SU-DHL-6 (cell line): Measurements from ENCODE around the gene COG4.

Source experiments
- H2AFZ ChIP-seq: fragments of 200-600 bp; sonication (generic); 2 replicates; pipeline ENCODE4 v1.6.1; 2014; ENCODE audit warnings: low read depth, mild to moderate bottlenecking, moderate library complexity, mixed read lengths, antibody characterized with exemption, low read length; ENCODE audit not compliant: severe bottlenecking
- H3F3A ChIP-seq: fragments of 200-600 bp; shearing (Covaris generic); 2 replicates; pipeline ENCODE4 v1.6.0; 2016; ENCODE audit warnings: antibody characterized with exemption, mild to moderate bottlenecking; ENCODE audit not compliant: insufficient read depth
- H3K27ac ChIP-seq: fragments of 200-600 bp; sonication (generic); 2 replicates; pipeline ENCODE4 v1.5.1; 2016; ENCODE audit warnings: low read depth, mild to moderate bottlenecking, low read length, moderate library complexity, mixed read lengths
- H3K27me3 ChIP-seq: fragments of 200-600 bp; sonication (generic), shearing (Covaris generic); 2 replicates; pipeline ENCODE4 v1.6.0; 2014; ENCODE audit warnings: mild to moderate bottlenecking, low read length
- H3K36me3 ChIP-seq: fragments of 200-600 bp; sonication (generic); 2 replicates; pipeline ENCODE4 v1.6.1; 2014; ENCODE audit warnings: mild to moderate bottlenecking, low read length, mixed read lengths
- H3K4me2 ChIP-seq: fragments of 300-600, 200-600 bp; shearing (Covaris generic), sonication (generic); 2 replicates; pipeline ENCODE4 v1.6.0; 2014; ENCODE audit warnings: low read length, low read depth, mild to moderate bottlenecking; ENCODE audit not compliant: poor library complexity, severe bottlenecking
- H3K4me3 ChIP-seq: fragments of 200-600 bp; sonication (generic); 2 replicates; pipeline ENCODE4 v1.5.1; 2014; ENCODE audit warnings: antibody characterized with exemption, low read length, mild to moderate bottlenecking, mixed read lengths; ENCODE audit not compliant: insufficient read depth, poor library complexity, severe bottlenecking
- H3K79me2 ChIP-seq: fragments of 200-600 bp; sonication (generic); 2 replicates; pipeline ENCODE4 v1.6.1; 2014; ENCODE audit warnings: mild to moderate bottlenecking, low read length, moderate library complexity; ENCODE audit not compliant: insufficient read depth
- H3K9ac ChIP-seq: fragments of 200-600 bp; sonication (generic); 2 replicates; pipeline ENCODE4 v1.7.0; 2014; ENCODE audit warnings: mild to moderate bottlenecking, low read length
- H3K9me2 ChIP-seq: fragments of 200-600 bp; sonication (generic); replicated peaks from 2 replicates; pipeline ENCODE4 v1.6.1; 2014; ENCODE audit warnings: low read length; ENCODE audit not compliant: insufficient read depth
- H3K9me3 ChIP-seq: fragments of 200-600 bp; sonication (generic); 2 replicates; pipeline ENCODE4 v1.6.1; 2014; ENCODE audit warnings: low read length, mixed read lengths; ENCODE audit not compliant: insufficient read depth
- H4K20me1 ChIP-seq: fragments of 200-600 bp; sonication (generic); 2 replicates; pipeline ENCODE4 v1.6.1; 2014; ENCODE audit warnings: low read depth, mild to moderate bottlenecking, antibody characterized with exemption, low read length, moderate library complexity, mixed read lengths
- EZH2phosphoT487 ChIP-seq: fragments of 200-600 bp; sonication (generic), shearing (Covaris generic); conservative IDR thresholded peaks from 2 replicates; pipeline ENCODE4 v1.6.1; 2018; ENCODE audit warnings: mild to moderate bottlenecking, antibody characterized with exemption, low read length, moderate library complexity, mixed read lengths
- TF ChIP-seq, protein P1 (sequence below): fragments of 200-600 bp; sonication (generic); IDR thresholded peaks from one replicate; pipeline ENCODE4 v1.5.1; 2017; ENCODE audit warnings: antibody characterized with exemption, mild to moderate bottlenecking, low read length, moderate library complexity; ENCODE audit not compliant: insufficient read depth, poor library complexity, severe bottlenecking

The COG4 gene

DNA sequence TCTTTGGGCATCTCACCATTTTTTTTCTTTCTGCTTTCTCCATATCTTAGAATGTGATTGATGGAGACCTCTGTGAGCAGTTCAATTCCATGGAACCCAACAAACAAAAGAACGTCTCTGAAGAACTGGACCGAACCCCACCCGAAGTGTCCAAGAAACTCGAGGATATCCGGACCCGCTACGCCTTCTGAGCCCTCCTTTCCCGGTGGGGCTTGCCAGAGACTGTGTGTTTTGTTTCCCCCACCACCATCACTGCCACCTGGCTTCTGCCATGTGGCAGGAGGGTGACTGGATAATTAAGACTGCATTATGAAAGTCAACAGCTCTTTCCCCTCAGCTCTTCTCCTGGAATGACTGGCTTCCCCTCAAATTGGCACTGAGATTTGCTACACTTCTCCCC, 48.3 kb upstream of the COG4 start:
- Histone ChIP-seq H3K4me2 (no peak overlapping the region), H3K9me3 (no peaks in the 10 kb centered on the region), H2AFZ (no peak overlapping the region), H3F3A (peaks cover 38% of the 10 kb centered on the region), H3K27ac (no peak overlapping the region), H3K9me2 (no peaks in the 10 kb centered on the region), H4K20me1 (peaks cover 9% of the 10 kb centered on the region; the same call in 1 of the 2 replicates), H3K27me3 (no peaks in the 10 kb centered on the region), H3K4me3 (no peak overlapping the region), H3K36me3 (peaks cover 49% of the 10 kb centered on the region), H3K9ac (no peak overlapping the region), H3K79me2 (peaks cover 4% of the 10 kb centered on the region; the same call in 1 of the 2 replicates)
- no peak for TF ChIP-seq EZH2phosphoT487
- TF ChIP-seq, protein P1, sequence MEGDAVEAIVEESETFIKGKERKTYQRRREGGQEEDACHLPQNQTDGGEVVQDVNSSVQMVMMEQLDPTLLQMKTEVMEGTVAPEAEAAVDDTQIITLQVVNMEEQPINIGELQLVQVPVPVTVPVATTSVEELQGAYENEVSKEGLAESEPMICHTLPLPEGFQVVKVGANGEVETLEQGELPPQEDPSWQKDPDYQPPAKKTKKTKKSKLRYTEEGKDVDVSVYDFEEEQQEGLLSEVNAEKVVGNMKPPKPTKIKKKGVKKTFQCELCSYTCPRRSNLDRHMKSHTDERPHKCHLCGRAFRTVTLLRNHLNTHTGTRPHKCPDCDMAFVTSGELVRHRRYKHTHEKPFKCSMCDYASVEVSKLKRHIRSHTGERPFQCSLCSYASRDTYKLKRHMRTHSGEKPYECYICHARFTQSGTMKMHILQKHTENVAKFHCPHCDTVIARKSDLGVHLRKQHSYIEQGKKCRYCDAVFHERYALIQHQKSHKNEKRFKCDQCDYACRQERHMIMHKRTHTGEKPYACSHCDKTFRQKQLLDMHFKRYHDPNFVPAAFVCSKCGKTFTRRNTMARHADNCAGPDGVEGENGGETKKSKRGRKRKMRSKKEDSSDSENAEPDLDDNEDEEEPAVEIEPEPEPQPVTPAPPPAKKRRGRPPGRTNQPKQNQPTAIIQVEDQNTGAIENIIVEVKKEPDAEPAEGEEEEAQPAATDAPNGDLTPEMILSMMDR = no peak

DNA sequence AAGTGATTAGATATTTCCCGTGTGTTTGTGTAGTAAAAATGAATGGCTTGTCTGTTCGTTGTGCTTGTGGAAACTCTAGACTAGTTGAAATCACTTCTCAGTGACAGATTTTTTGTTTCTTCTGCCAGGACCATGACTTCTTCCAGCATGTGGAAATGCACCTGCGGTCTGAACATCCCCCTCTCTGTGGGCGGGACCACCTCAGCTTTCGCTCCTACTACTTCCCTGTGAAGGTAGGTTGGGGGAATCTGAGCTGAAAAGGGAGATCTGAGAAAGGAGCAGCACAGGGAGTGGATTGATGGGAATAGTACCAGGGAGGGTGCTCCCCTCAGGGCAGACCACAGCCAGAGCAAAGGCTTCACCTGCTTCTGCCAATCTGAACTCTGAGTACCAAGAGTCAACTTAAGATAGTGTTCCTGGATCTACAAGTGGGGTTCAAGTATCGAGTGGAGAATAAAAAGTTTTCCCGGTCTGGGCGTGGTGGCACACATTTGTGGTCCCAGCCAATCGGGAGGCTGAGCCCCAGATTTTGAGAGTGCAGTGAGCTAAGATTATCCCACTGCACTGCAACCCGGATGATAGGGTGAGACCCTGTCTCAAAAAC, 47.7 kb upstream of the COG4 start:
- Histone ChIP-seq H4K20me1 (peaks cover 9% of the 10 kb centered on the region; the same call in 1 of the 2 replicates), H3K9me3 (no peaks in the 10 kb centered on the region), H3K79me2 (peaks cover 4% of the 10 kb centered on the region; the same call in 1 of the 2 replicates), H3K9me2 (no peaks in the 10 kb centered on the region), H3K4me2 (no peak overlapping the region), H3F3A (peaks cover 35% of the 10 kb centered on the region), H3K9ac (no peak overlapping the region), H2AFZ (no peak overlapping the region), H3K27me3 (no peaks in the 10 kb centered on the region), H3K4me3 (no peak overlapping the region), H3K36me3 (peaks cover 49% of the 10 kb centered on the region), H3K27ac (no peak overlapping the region)
- TF ChIP-seq EZH2phosphoT487 = no peak
- TF ChIP-seq, protein P1 = no peak

DNA sequence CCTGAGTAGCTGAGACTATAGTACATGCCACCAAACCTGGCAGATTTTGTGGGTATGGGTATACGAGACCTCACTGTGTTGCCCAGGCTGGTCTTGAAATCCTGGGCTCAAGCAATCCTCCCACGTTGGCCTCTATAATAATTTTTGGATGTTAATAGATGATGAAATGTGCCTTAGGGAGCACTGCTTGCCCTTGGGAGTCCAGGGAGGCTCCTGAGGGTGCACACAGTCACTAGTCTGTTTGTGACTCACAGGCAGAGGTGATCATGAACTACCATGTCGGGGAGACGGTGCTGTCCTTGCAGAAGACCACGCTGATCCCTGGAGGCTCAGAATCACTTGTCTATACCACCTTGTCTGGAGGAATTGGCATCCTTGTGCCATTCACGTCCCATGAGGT, 46.4 kb upstream of the COG4 start:
- no peaks in the 10 kb centered on the region for H3K9me3 ChIP-seq
- no peak overlapping the region for H3K9ac ChIP-seq
- H2AFZ ChIP-seq = no peak overlapping the region
- H3F3A ChIP-seq = peaks cover 25% of the 10 kb centered on the region
- no peaks in the 10 kb centered on the region for H3K9me2 ChIP-seq
- H4K20me1 ChIP-seq = peaks cover 9% of the 10 kb centered on the region; the same call in 1 of the 2 replicates
- H3K4me2 ChIP-seq = no peak overlapping the region
- no peak for TF ChIP-seq EZH2phosphoT487
- TF ChIP-seq, protein P1 = no peak
- H3K36me3 ChIP-seq = peaks cover 55% of the 10 kb centered on the region
- no peak overlapping the region for H3K27ac ChIP-seq
- peaks cover 4% of the 10 kb centered on the region; the same call in 1 of the 2 replicates for H3K79me2 ChIP-seq
- H3K4me3 ChIP-seq = no peak overlapping the region
- no peaks in the 10 kb centered on the region for H3K27me3 ChIP-seq
